Astrocyte (in vitro differentiated cells and primary cell): ENCODE results near the gene CDH23. TPM values are rescaled to one million over a fixed set of nuclear protein-coding genes. Genes with fewer than 3 reads are reported as not detected.

Source experiments
- DNase-seq: peaks from one replicate; pipeline ENCODE4 v3.0.0-alpha.2; 2010; ENCODE audit warnings: low read depth
- FAIRE-seq: peaks from 2 replicates; lab custom pipeline; 2011; peaks lifted over from hg19 to GRCh38; lab: Jason Lieb, UNC
- H2AFZ ChIP-seq: 2 replicates; pipeline ENCODE4 v1.6.0; 2012; ENCODE audit warnings: low read depth, low read length, inconsistent platforms
- H3K27ac ChIP-seq: 2 replicates; pipeline ENCODE4 v1.5.1; 2011; ENCODE audit warnings: low read depth, low read length, inconsistent platforms
- H3K27me3 ChIP-seq: 2 replicates; pipeline ENCODE4 v1.6.0; 2011; ENCODE audit warnings: low read length, inconsistent platforms; ENCODE audit not compliant: insufficient read depth
- H3K36me3 ChIP-seq: 2 replicates; pipeline ENCODE4 v1.5.1; 2011; ENCODE audit warnings: low read length, inconsistent platforms; ENCODE audit not compliant: insufficient read depth
- H3K4me1 ChIP-seq: 2 replicates; pipeline ENCODE4 v1.5.1; 2011; ENCODE audit warnings: low read length, inconsistent platforms; ENCODE audit not compliant: insufficient read depth
- H3K4me2 ChIP-seq: 2 replicates; pipeline ENCODE4 v1.6.0; 2012; ENCODE audit warnings: low read length, inconsistent platforms
- H3K4me3 ChIP-seq: 2 replicates; pipeline ENCODE4 v1.5.1; 2011; ENCODE audit warnings: low read depth, mild to moderate bottlenecking, low read length, inconsistent platforms; ENCODE audit not compliant: insufficient read depth
- H3K79me2 ChIP-seq: 2 replicates; pipeline ENCODE4 v1.6.0; 2012; ENCODE audit warnings: mild to moderate bottlenecking, low read length, inconsistent platforms; ENCODE audit not compliant: insufficient read depth
- H3K9ac ChIP-seq: 2 replicates; pipeline ENCODE4 v1.6.0; 2012; ENCODE audit warnings: mild to moderate bottlenecking, low read length, inconsistent platforms
- H3K9me3 ChIP-seq: 2 replicates; pipeline ENCODE4 v1.5.1; 2012; ENCODE audit warnings: low read depth, mild to moderate bottlenecking, low read length, inconsistent platforms; ENCODE audit not compliant: insufficient read depth
- H4K20me1 ChIP-seq: 2 replicates; pipeline ENCODE4 v1.6.0; 2012; ENCODE audit warnings: low read length, inconsistent platforms; ENCODE audit not compliant: insufficient read depth
- H3K27ac Mint-ChIP-seq: one replicate; pipeline ENCODE4 v1.8.0; 2021; ENCODE audit warnings: mild to moderate bottlenecking, mixed read lengths; ENCODE audit not compliant: unreplicated experiment
- H3K27me3 Mint-ChIP-seq: one replicate; pipeline ENCODE4 v1.8.0; 2021; ENCODE audit warnings: low read depth, mixed read lengths; ENCODE audit not compliant: unreplicated experiment
- H3K36me3 Mint-ChIP-seq: one replicate; pipeline ENCODE4 v1.8.0; 2021; ENCODE audit warnings: low read depth, mixed read lengths; ENCODE audit not compliant: unreplicated experiment
- H3K4me1 Mint-ChIP-seq: one replicate; pipeline ENCODE4 v1.8.0; 2021; ENCODE audit warnings: low read depth, mixed read lengths; ENCODE audit not compliant: unreplicated experiment
- H3K4me3 Mint-ChIP-seq: one replicate; pipeline ENCODE4 v1.8.0; 2021; ENCODE audit warnings: mild to moderate bottlenecking, moderate library complexity, mixed read lengths; ENCODE audit not compliant: unreplicated experiment
- H3K9me3 Mint-ChIP-seq: one replicate; pipeline ENCODE4 v1.8.0; 2021; ENCODE audit warnings: mild to moderate bottlenecking, mixed read lengths; ENCODE audit not compliant: unreplicated experiment
- EZH2 ChIP-seq: IDR thresholded peaks from 2 replicates; pipeline ENCODE4 v1.6.1; 2012; ENCODE audit warnings: mild to moderate bottlenecking, low read length, inconsistent platforms; ENCODE audit not compliant: insufficient read depth
- total RNA-seq: library from RNA; stranded (reverse); gene quantifications from 2 replicates; pipeline ENCODE4 v1.2.1, GENCODE V29; 2021
- TF ChIP-seq, protein P1 (sequence below): IDR thresholded peaks from 2 replicates; pipeline ENCODE4 v1.5.1; 2011; ENCODE audit warnings: low read depth, mild to moderate bottlenecking, inconsistent platforms, low read length, moderate library complexity; ENCODE audit not compliant: insufficient read depth

CDH23 gene
- total RNA-seq, 1 donor from 2014 or later: not detected

GRCh38 chr10:71502851-71503250 is 106.1 kb downstream of the CDH23 start:
- Histone ChIP-seq H3K79me2 (no peaks in the 10 kb centered on the region), H3K27ac (no peak overlapping the region), H3K4me3 (no peak overlapping the region), H3K36me3 (no peaks in the 10 kb centered on the region), H2AFZ (no peak overlapping the region), H3K9ac (no peak overlapping the region), H3K4me2 (no peak overlapping the region), H3K27me3 (peaks cover 31% of the 10 kb centered on the region), H4K20me1 (no peaks in the 10 kb centered on the region), H3K4me1 (no peaks in the 10 kb centered on the region), H3K9me3 (no peaks in the 10 kb centered on the region)
- Mint-ChIP-seq H3K4me3 (no peak overlapping the region), H3K4me1 (no peaks in the 10 kb centered on the region), H3K36me3 (no peaks in the 10 kb centered on the region), H3K27ac (no peak overlapping the region), H3K27me3 (peaks cover 66% of the 10 kb centered on the region), H3K9me3 (peaks cover 1% of the 10 kb centered on the region)
- TF ChIP-seq EZH2: no peak
- TF ChIP-seq, protein P1, sequence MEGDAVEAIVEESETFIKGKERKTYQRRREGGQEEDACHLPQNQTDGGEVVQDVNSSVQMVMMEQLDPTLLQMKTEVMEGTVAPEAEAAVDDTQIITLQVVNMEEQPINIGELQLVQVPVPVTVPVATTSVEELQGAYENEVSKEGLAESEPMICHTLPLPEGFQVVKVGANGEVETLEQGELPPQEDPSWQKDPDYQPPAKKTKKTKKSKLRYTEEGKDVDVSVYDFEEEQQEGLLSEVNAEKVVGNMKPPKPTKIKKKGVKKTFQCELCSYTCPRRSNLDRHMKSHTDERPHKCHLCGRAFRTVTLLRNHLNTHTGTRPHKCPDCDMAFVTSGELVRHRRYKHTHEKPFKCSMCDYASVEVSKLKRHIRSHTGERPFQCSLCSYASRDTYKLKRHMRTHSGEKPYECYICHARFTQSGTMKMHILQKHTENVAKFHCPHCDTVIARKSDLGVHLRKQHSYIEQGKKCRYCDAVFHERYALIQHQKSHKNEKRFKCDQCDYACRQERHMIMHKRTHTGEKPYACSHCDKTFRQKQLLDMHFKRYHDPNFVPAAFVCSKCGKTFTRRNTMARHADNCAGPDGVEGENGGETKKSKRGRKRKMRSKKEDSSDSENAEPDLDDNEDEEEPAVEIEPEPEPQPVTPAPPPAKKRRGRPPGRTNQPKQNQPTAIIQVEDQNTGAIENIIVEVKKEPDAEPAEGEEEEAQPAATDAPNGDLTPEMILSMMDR: no peak
- no peak for FAIRE-seq
- no peak for DNase-seq

DNA sequence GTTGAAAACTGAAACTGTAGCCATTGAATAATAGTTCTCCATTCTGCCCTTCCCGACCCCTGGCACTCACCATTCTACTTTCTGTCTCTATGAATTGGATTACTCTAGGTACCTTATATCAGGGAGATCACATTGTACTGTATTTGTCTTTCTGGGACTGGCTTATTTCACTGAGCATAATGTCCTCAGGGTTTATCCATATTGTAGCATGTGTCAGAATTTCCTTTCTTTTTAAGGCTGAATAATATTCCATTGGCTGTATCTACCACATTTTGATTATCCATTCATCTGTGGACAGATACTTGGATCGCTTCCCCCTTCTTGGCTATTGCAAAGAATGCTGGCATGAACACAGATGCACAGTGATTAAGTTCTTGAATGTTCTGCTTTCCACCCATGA is 107.4 kb downstream of the CDH23 start:
- Histone ChIP-seq H3K36me3 (no peaks in the 10 kb centered on the region), H3K9me3 (no peaks in the 10 kb centered on the region), H2AFZ (no peak overlapping the region), H3K4me2 (no peak overlapping the region), H3K4me3 (no peak overlapping the region), H4K20me1 (no peaks in the 10 kb centered on the region), H3K9ac (no peak overlapping the region), H3K4me1 (no peaks in the 10 kb centered on the region), H3K27me3 (peaks cover 38% of the 10 kb centered on the region), H3K79me2 (no peaks in the 10 kb centered on the region), H3K27ac (no peak overlapping the region)
- Mint-ChIP-seq H3K4me1 (no peaks in the 10 kb centered on the region), H3K27me3 (peaks cover 66% of the 10 kb centered on the region), H3K27ac (no peak overlapping the region), H3K36me3 (no peaks in the 10 kb centered on the region), H3K9me3 (peaks cover 1% of the 10 kb centered on the region), H3K4me3 (no peak overlapping the region)
- FAIRE-seq: no peak
- no peak for TF ChIP-seq EZH2
- TF ChIP-seq, protein P1: no peak
- no peak for DNase-seq

- no peak overlapping the region for H3K27ac Mint-ChIP-seq
- H3K4me1 Mint-ChIP-seq: no peaks in the 10 kb centered on the region
- Histone ChIP-seq H3K4me1 (no peaks in the 10 kb centered on the region), H4K20me1 (no peaks in the 10 kb centered on the region), H3K27me3 (peaks cover 42% of the 10 kb centered on the region), H3K79me2 (no peaks in the 10 kb centered on the region), H3K36me3 (no peaks in the 10 kb centered on the region), H3K4me3 (no peak overlapping the region), H3K9me3 (no peaks in the 10 kb centered on the region), H2AFZ (no peak overlapping the region), H3K27ac (no peak overlapping the region), H3K9ac (no peak overlapping the region), H3K4me2 (no peak overlapping the region)
- H3K27me3 Mint-ChIP-seq: peaks cover 68% of the 10 kb centered on the region
- H3K36me3 Mint-ChIP-seq: no peaks in the 10 kb centered on the region
- H3K9me3 Mint-ChIP-seq: peaks cover 4% of the 10 kb centered on the region
- DNase-seq (no peak), FAIRE-seq (no peak)
- TF ChIP-seq, protein P1: no peak
- TF ChIP-seq EZH2: no peak
- H3K4me3 Mint-ChIP-seq: no peak overlapping the region
Observed at GRCh38 chr10:71504570-71504969, 107.8 kb downstream of the CDH23 start.
